NCI-H2196 treated with DMSO at 0.1 percent for 48 hours (cell line): Measurements from ENCODE around the gene TRIM47.

ENCODE experiments used
- DNase-seq: peaks from one replicate; lab custom pipeline; 2025; ENCODE audit not compliant: unreplicated experiment; lab: John Stamatoyannopoulos, UW

Gene TRIM47

DNA sequence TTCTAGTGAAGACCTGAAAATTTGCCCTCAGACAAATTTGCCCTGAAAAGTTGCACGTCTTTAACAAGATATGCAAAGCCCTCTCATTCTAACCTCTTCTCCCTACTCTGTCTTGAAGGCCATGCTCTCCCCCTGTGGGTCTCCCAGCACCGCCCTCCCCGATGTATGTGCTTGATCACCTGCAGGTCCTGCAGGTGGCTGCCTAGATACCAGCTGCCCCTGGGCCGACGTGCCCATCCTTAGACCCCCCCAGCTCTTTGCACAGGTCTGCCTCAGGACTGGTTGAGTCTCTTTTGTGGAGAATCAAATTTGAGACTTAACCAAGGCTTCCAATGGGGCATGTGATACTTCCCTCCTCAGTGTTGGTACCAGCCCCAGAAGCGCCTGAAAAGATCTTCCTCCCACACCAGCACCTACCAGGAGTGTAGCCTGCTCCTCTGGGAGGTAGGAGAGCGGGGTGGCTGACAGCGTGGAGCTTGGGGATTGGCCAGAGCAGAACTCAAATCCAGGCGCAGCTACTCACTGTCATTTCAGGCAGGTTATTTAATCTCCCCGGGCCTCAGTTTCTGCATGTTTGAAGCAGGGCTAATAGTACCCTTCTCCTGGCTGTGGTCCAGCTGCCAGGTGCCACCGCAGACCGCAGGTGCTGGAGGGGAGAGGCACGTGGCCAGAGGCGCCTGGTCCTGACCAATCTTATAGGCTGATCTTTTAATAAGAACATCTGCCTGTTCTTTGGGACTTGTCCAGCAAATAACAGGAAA lies 30.9 kb upstream of the TRIM47 start:
- DNase-seq: peak; percentile 98

DNA sequence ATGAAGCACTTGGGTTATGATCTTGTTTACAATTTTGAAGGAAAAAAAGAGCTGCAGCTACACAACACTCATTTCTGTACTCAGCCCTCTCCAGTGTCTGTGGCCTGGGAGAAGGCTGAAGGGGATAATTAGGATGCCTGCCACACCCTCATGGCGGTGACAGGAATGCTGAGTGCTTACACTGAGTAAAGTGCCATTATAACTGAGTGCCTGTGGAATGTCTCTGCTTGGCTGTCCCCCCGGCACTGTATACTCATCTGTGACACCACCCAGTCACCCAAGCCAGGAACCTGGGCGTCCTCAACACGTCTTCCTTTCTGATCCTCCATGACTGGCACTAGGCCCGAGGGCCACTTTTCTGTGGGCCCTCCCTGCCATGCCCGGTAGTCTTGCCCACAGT lies 29.8 kb upstream of the TRIM47 start:
- peak; percentile 56 for DNase-seq

DNA sequence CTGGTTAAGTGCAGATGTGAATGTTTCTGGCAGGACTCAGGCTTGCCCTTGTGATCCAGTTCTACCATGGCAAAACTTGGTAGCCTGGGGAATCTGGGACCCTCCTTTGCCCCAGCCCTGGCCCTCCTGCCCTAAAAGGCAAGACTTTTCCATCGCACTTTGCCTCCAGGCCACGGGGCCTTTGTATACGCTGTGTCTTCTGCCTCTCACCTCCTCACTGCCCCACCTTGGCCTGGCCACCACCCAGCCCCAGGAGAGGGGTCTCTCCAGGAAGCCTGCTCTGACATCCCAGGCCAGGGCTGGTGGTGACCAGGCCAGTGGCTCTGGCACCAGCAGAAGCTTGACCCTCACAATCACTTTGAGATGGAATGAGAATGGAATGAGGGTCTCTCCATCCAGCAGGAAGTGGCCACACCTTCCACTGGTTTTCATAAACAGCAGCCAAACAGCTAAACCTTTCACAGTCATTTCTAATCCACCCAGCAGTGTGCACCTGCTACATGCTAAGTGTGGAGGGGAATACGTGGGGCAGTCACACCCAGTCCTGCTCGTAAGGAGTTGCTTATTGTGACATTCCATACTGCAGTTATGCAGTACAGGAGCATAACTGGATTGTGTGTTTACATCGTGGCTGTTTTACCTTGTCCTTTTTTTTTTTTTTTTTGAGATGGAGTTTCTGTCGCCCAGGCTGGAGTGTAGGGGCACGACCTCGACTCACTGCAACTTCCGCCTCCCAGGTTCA lies 27.9 kb upstream of the TRIM47 start:
- DNase-seq: no peak

DNA sequence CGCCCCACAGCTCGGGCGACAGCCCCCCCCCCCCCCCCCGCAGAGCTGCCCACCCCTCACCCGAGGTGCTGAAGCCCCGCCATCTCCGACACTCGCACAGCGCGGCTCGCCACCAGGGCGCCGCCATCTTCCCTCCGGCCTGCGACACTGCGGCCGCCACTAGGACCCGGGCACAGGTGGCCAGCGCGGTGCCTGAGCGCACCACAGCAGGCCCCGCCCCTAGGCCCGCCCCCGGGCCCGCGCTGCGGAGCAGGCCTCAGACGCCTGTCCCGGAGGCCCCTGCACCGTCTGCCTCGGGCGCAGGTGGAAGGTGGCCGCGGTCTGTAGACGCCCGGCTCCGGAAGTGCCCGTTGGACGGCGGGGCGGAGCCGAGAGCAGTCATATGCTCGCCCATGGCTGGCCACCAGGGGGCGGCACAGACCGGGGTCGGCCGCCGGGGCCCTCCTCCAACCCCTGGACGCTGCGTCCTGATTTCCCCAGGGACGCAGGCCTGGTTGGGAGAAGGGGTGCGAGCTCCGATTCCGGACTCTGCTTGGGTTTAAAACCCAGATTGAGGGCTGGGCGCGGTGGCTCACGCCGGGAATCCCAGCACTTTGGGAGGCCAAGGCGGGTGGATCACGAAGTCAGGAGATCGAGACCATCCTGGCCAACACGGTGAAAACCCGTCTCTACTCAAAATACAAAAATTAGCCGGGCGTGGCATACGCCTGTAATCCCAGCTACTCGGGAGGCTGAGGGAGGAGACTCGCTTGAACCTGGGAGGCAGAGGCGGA lies 26.6 kb upstream of the TRIM47 start, which contains the start of gene MRPL38:
Gene MRPL38 (minus strand): TSS at position 136 of the 773 bp plus-strand sequence. CDS start 9 bp downstream, at position 127.
- DNase-seq: peak; percentile 98

DNA sequence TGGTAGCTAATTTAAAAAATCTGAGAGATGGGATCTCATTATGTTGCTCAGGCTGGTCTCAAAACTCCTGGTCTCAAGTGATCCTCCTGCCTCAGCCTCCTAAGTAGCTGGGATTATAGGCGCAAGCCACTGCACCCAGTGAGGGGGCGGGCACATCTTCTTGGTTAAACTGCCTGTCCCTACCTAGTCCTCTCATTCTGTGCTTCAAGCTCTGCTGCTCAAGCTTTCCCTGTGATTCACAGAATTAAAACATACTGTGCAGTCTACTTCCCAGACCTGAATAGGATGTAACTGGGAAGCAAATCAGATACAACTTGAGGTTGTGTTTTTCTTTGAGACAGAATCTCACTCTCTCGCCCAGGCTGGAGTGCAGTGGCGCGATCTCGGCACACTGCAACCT lies 24.0 kb upstream of the TRIM47 start:
- DNase-seq: no peak

DNA sequence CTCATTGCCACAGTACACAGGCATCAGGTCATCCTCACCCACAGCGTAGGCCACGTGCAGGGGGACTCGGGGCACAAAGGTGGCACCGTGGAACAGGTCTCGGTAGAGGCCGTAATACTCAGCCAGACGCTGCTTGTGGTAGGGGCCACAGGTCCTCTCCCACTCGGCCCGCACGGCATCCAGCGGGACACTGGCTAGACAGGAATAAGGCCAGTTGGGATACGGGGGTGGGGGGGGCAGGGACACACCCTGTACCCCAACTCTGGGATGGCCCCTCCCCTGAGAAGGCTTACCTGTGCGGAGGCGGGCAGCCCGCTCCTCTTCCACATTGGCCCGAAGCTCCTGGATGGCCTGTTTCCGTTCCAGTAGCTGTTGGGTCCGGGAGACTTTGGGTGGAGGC lies 23.3 kb upstream of the TRIM47 start:
- no peak for DNase-seq

DNA sequence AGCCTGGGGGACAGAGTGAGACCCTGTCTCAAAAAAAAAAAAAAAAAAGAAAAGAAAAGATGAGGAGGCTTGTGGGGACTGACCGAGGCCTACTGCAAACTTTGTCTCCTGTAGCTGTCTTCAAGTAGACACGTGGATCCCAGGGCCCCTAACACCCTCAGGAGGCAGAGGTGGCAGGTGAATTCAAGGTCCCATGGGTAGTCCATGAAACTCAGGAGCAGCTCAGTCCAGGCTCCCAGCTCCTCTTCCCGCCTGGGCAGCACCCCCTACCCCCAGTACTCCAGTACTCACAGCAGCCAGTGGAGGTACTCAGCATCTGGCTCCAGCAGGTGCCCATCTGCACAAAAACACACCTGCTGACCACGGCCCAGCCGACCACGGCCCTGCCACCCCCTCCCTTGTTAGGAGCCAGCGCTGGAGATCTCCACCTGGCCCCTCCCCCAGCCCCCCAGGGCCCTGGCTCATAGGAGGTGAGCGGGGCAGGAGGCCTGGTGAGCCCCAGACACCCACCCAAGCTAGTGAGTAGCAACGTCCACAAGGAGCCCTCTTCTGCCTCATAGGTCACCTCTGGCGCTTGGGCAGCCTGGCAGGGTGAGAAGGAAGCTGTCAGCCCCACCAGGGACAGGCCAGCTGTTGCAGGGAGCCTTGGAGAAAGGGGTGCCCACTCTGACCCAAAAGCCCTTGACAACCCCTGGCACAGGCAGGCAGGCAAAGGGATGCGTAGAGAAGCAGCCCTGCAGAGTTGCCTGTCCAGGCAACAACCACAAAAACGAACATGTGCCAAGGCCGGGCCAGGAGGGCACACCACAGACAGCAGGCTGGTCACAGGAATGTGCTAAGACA lies 22.5 kb upstream of the TRIM47 start:
- DNase-seq: no peak

DNA sequence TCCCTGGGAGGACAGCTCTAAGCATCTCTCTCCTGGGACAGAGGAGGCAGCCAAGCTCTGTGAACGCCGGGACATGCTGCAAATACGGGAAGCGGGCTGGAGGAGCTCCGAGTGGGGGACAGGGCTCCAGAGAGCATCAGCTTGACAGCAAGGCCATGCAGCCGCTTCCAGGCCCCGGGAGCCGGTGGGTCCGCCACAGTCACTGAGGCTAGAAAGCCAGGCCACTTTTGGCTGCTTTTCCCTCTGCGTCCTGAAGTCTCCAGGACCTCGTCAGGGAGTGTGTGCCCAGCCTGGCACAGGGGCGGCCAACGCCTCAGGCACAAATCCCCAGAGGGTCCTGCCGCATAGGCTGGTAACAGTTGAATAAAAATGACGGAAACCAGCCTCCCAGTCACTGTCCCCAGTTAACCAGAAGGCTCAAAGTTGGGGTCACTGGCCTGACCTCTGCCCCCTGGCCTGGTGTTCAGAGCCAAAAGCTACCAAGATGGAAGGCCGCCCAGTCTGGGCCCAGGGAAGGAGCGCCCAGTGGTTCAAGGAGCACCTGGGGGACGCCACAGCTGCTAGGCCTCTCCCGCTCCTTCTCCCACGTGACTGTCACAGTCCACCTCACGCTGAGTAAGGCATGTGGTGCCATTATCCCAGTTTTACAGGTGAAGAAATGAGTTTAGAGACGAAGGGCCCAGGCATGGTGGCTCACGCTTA lies 21.5 kb upstream of the TRIM47 start:
- no peak for DNase-seq

DNA sequence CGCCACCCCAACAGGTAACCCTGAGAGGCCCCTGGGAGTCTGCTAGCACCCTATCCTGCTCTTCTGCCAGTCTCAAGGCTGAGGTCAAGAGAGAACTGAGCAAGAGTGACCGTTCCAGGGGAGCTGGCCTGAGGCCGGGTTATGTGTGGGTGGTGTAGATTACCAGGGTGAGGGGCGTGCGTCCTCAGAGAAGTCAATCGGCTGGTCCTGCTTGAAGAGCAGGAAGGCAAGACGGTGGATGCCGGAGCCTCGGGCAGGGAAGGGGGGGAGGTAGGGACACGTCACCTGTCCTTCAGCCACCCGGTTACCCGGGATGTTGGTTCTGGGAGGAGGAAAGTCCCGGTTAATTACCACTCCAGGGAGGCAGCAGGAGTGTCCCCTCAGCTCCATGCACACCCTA lies 21.0 kb upstream of the TRIM47 start:
- no peak for DNase-seq

DNA sequence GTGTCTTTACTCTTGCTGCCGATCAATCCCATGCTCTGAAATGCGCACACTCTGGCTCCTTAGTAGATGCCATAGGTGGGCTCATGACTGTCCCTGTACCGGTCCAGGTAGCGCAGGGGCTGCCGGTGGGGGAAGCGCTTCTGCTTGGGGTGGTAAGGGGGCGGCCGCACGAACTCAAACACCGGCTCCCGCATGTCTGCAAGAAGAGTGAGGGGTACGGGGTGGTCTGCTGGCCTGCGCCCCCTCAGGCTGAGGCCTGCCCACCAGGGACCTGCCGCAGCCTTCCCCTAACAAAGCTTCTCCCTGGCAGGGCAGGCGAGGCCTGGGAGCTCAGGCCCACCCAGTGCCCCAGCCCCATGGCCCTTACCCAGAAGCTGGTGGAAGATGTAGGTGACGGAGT lies 20.4 kb upstream of the TRIM47 start:
- DNase-seq: no peak

DNA sequence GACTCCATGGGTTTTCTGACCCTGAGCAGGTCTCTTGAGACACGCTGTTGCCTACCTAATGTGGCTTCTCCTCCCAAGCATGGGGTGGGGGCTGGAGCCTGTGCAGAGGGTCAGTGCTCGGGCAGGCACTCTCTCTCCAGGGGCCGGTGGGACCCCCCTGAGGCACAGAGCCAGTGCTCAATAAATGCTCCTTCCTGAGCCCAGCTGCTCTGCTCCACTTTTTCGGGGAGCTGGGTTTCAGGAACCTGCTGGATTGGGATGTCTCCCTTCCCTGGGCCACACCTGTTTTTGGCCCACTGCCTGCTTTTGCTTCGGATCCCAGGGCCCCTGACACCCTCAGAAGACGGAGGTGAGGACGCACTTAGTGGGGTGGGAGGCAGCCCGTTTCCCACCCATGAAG lies 19.7 kb upstream of the TRIM47 start:
- no peak for DNase-seq

DNA sequence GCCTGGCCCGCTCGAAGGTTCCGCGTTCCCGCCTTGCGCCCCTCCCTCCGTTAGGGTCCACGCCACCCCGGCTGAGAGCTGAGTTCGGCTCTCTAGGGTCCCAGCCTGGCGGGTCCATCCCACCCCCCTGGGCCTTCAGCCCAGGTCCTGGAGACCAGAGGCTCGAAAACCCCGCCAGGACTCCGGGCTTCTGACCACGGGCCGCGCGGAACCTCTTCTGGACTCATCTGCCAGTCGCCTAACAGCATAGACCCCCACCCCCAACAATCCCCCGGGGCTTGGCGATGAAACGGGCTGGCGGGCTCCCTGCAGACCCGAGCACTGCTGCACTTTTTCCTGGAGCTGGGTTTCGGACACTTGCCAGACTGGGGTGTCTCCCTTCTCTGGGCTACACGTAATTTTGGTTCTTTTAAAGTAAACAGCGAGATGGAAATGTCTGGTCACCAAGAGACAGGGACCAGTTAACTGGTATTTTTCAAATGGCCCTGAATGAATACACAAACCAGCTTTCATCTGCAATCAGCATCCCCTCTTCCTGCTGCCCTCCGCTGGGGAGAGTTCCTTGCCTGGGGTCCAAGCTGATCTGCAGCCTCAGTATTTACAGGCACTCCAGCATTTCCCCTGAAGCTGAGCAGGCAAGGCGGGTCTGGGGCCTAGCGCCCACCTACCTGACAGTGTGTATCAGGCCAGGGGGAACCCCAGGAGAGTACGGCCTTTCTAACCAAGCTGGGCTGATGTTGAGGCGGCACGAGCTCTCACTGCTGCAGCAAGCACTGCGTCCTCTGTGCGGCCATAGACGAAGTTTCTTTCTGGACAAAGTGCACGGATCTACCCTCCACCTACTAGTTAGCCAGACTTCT lies 19.0 kb upstream of the TRIM47 start:
- no peak for DNase-seq

DNA sequence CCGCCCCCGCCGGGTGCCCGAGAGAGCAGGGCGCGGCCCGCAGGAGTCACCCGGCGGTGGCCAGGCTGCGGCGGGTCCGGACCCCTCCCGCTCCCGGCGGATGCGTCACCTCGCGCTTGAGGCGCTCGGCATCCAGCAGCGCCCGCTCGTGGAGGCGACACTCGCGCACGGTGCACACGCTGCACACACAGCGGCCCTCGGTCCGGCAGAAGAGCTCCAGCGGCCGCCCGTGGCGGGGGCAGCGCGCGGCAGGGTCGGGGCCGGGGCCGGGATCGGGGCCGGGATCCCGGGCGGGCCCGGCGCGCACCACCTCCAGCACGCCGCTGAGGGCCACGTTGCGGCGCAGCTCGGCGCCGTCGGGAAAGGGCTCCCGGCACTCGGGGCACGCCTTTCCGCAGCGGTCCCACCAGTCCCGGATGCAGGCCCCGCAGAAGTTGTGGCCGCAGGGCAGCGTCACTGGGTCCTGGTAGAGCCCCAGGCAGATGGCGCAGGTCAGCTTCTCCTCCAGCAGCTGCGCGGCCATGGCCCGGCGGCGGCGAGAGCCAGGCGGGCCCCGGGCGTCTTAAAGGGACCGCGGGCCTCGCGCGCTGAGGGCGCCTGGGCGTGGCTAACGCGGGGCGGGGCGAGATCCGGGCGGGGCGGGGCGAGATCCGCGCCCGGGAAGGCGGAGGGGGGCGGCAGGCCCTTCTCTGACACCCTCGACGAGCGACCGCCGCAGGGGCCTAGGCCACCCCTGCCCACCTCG lies 18.2 kb upstream of the TRIM47 start, which contains the start of gene TRIM65:
Gene TRIM65 (minus strand): TSS at position 537 of the 745 bp plus-strand sequence. CDS start 14 bp downstream, at position 523.
- peak; percentile 57 for DNase-seq

DNA sequence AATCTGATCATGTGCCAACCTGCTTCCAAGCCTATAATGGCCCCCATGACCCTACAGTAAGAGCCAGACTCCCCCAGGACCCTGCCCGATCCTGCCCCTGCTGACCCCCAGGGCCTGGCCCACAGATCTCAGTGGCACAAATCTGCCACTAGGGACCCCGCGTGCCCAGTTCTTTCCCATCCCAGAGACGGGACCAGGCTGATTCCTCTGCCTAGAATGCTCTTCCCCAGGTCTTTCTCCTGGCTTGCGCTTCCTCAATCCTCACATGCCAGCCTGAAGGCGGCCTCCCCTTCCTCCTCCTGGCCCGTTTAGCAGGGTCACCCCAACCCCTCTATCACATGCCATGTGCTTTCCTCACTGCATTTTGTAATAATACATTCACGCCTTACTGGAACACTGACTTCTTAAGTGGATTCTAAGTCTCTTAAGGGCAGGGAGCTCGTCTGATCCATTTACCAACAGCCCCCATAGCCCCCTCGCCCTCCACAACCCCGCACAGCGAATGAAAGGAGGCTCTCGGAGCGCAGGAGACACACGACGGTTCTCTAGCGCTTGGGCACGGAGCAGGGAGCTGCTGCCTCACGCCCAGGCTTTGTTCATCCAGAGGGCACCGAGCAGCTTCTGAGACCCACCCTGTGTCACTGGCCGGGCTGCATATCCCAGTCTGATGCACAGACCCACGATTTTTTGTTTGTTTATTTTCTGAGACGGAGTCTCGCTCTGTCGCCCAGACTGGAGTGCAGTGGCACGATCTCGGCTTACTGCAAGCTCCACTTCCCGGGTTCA lies 17.2 kb upstream of the TRIM47 start:
- DNase-seq: no peak

DNA sequence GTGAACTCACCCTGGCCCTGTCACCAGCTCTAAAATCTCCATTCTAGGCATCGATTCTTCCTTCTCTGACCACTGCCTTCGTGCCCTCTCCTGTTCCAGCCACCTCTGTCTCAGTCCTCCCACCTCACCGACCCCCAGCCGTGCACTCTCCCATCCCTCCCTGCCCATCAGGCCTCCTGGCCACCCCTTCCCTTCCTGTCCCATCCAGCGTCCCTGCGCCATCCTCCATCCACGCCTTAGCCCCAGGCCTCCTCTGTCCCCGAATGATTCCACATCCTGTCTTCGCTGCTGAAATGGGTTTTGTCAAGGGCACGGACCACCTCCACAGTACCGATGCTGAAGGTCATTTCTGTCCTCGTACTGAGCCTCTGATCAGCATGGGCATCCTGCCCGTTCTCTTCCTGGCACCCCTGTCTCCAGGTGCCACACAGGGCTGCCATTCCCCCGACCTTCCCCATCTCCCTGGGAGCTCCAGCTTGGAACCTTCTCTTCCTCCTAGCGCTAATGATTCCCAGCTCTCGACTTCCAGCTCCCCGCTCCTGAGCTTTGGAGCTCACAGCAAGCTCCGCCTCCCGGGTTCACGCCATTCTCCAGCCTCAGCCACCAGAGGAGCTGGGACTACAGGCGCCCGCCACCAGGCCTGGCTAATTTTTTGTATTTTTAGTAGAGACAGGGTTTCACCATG lies 15.8 kb upstream of the TRIM47 start:
- DNase-seq: no peak

DNA sequence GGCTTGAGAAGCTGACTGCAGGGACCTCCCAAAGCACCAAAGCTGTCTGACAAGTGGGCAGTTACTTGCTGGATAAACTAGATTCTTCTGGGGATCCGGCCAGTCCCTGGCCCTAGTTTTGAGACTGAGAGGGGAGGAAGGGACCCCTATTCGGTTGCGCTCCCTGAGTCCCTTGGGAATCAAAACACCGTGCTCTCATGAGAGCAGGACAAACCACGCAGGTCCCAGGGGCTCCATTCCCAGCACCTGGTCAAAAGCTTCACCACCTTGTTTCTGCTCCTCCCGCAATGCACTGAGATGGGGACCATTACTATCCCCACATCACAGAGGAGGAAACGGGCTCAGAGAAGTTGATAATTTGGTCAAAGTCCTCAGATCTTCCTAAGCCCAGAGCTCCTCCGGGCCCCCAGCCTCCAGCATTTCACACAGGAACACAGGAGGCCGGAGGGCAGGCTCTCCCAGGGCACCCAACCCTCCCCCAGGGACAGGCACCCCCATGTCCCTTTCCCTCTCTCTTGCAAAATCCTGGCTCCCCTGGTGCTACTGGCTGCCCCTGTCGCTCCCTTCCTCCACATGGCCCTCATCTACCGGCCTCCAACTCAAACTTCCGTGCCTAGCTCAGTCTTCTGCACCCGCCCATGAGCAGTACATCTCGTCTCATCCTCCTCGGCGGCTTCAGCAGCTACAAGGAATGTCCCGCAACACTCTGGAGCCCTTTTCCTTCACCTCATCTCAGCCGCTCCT lies 15.1 kb upstream of the TRIM47 start:
- DNase-seq: no peak
